ENCODE data around the gene C6.

GRCh38 chr5:41161271-41161670 is 52.1 kb downstream of the C6 start:
- TF ChIP-seq CTCF (optimal IDR thresholded peaks at IDR 0.05 in 1 of 3, IDR thresholded peaks at IDR 0.05 in 1 of 3, conservative IDR thresholded peaks at IDR 0.05 in 1 of 3; ENCODE audit: extremely low read depth in 1 of 3, insufficient read depth in 2 of 3, low read length in 3 of 3) (no peak), EZH2 (IDR thresholded peaks at IDR 0.05; ENCODE audit: low read length) (no peak)

Data from keratinocyte (primary cell).